HUES64 (cell line): ENCODE results near the gene SHISAL1. TPM values are rescaled to one million over a fixed set of nuclear protein-coding genes. Genes with fewer than 3 reads are reported as not detected.

Experiments
- H3K27ac ChIP-seq: 2 replicates; pipeline ENCODE4 v1.7.0; 2013; ENCODE audit warnings: low read depth, low read length, inconsistent platforms
- H3K27me3 ChIP-seq: 2 replicates; pipeline ENCODE4 v1.6.1; 2013; ENCODE audit warnings: mild to moderate bottlenecking, low read length; ENCODE audit not compliant: insufficient read depth
- H3K36me3 ChIP-seq: 2 replicates; pipeline ENCODE4 v1.6.1; 2013; ENCODE audit warnings: mild to moderate bottlenecking, low read length; ENCODE audit not compliant: insufficient read depth
- H3K4me1 ChIP-seq: 2 replicates; pipeline ENCODE4 v1.6.1; 2013; ENCODE audit warnings: mild to moderate bottlenecking, low read length, moderate library complexity; ENCODE audit not compliant: insufficient read depth
- H3K4me3 ChIP-seq: 2 replicates; pipeline ENCODE4 v1.5.1; 2013; ENCODE audit warnings: mild to moderate bottlenecking, low read length, moderate library complexity
- H3K9ac ChIP-seq: 2 replicates; pipeline ENCODE4 v1.6.1; 2013; ENCODE audit warnings: mild to moderate bottlenecking, low read depth, low read length
- H3K9me3 ChIP-seq: 2 replicates; pipeline ENCODE4 v1.6.1; 2013; ENCODE audit warnings: low read depth, low read length; ENCODE audit not compliant: insufficient read depth
- WGBS: fragments of 150-250, 120-280 bp; methylation state at CpG from one replicate; pipeline ENCODE4 v1.1.7; 2013; ENCODE audit warnings: missing lambda C conversion rate; 5-methylcytosine and 5-hydroxymethylcytosine counted together
- polyA plus RNA-seq, 2 experiments: library from polyadenylated mRNA; stranded (reverse); fragments of 50-300 nt; gene quantifications; one replicate each; pipeline ENCODE4 v1.2.3, GENCODE V29; 2013

Gene SHISAL1
- polyA plus RNA-seq (2013, experiment 1 of 2) = 4.3 TPM
- polyA plus RNA-seq (2013, experiment 2 of 2) = 4.4 TPM

GRCh38 chr22:44312766-44313165 is at the start of gene SHISAL1:
Gene SHISAL1, minus strand, starts transcription at chr22:44312951. Its CDS starts 12,006 bp downstream, at chr22:44300945.
- Histone ChIP-seq H3K27me3 (no peaks in the 10 kb centered on the region), H3K9ac (no peak within 1 kb of the TSS), H3K27ac (no peak within 1 kb of the TSS), H3K9me3 (no peaks in the 10 kb centered on the region), H3K4me1 (no peaks in the 10 kb centered on the region), H3K36me3 (no peaks in the 10 kb centered on the region), H3K4me3 (no peak within 1 kb of the TSS)
- 77% methylated on average over 12 of the region's 12 CpGs for WGBS

DNA sequence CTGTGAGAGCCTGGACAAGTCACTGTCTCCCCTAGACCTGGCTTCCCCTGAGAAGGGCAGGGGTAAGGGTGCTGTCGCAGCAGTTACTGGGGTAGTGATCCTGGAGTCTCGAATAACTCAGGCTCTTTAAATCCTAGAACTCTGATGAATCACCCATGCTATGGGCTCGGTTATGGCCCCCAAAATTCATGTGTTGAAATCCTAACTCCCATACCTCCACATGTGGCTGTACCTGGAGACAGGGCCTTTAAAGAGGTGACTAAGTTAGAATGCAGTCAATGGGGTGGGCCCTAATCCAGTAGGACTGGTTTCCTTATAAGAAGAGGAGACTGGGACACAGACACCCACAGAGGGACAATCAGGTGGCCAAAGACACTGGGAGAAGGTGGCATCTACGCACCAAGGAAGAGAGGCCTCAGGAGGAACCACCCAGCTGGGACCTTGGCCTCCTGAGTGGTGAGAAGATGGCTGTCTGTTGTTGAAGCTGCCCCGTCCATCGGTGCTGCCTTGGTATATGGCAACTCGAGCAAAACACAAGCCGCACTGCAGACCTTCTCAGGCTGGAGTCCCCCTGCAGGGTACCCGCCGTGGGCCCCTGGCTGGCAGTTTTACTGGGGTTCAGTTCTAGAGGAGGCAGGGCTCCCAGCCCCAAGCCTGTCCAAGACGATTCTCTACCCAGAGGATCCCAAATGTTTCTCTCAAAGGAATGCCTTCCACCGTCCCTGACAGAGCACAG is 48.8 kb upstream of the SHISAL1 start:
- Histone ChIP-seq H3K4me1 (0 out of 2 replicates have a peak, but pooled peaks cover 13% of the 10 kb centered on the region), H3K27ac (no peak overlapping the region), H3K4me3 (no peak overlapping the region), H3K9me3 (no peaks in the 10 kb centered on the region), H3K9ac (no peak overlapping the region), H3K27me3 (no peaks in the 10 kb centered on the region), H3K36me3 (no peaks in the 10 kb centered on the region)
- 92% methylated on average over 12 of the region's 12 CpGs for WGBS

GRCh38 chr22:44360668-44361381 is 48.1 kb upstream of the SHISAL1 start:
- Histone ChIP-seq H3K36me3 (no peaks in the 10 kb centered on the region), H3K27me3 (no peaks in the 10 kb centered on the region), H3K9ac (no peak overlapping the region), H3K4me3 (no peak overlapping the region), H3K4me1 (0 out of 2 replicates have a peak, but pooled peaks cover 13% of the 10 kb centered on the region), H3K27ac (no peak overlapping the region), H3K9me3 (no peaks in the 10 kb centered on the region)
- 93% methylated on average over 25 of the region's 25 CpGs for WGBS

DNA sequence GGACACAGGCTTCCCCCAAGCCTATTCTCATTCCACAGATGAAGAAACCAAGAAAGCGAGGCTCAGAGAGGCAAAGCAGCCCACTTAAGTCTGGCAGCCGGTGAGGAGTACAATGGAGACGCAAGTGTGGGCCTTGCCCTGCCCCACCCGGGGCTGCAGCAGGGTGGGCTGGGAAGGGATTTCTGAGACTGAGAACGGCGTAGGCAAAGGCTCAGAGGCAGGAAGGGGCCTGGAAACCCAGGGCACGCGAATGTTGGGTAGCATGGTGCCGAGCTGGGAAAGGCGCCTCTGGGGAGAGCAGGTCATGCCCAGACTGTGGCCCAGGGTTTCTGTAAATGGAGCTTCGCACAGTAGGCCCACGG is 47.5 kb upstream of the SHISAL1 start:
- no peak overlapping the region for H3K27ac ChIP-seq
- no peaks in the 10 kb centered on the region for H3K36me3 ChIP-seq
- H3K27me3 ChIP-seq = no peaks in the 10 kb centered on the region
- 89% methylated on average over 12 of the region's 12 CpGs for WGBS
- H3K9me3 ChIP-seq = no peaks in the 10 kb centered on the region
- H3K4me3 ChIP-seq = no peak overlapping the region
- H3K4me1 ChIP-seq = 0 out of 2 replicates have a peak, but pooled peaks cover 13% of the 10 kb centered on the region
- H3K9ac ChIP-seq = no peak overlapping the region

DNA sequence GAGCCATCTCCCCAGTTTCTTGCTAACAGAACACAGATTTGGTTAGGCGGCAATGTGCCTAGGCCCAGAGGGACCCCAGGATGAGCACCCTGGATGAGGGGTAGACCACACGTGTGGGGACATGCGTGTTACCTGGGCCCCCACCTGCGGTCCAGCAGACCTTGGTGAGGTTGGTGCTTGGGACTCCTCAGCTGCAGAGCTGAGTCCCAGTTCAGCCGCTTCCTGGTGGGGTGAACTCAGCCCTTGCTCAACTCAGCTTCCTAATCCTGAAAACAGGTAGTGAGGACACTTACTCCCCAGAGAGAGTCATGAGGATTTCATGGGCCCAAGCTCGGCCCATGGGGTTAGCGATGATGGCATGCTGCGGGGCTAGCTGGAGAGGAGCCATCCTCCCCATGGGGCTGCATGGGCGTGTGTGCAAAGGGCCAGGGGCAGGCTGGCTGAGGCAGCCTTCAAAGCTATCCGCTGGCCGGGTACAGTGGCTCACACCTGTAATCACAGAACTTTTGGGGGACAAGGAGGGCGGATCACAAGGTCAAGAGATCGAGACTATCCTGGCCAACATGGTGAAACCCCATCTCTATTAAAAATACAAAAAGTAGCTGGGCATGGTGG is 46.9 kb upstream of the SHISAL1 start:
- 94% methylated on average over 13 of the region's 13 CpGs for WGBS
- Histone ChIP-seq H3K9me3 (no peaks in the 10 kb centered on the region), H3K9ac (no peak overlapping the region), H3K27ac (no peak overlapping the region), H3K36me3 (no peaks in the 10 kb centered on the region), H3K27me3 (no peaks in the 10 kb centered on the region), H3K4me3 (no peak overlapping the region), H3K4me1 (0 out of 2 replicates have a peak, but pooled peaks cover 13% of the 10 kb centered on the region)

DNA sequence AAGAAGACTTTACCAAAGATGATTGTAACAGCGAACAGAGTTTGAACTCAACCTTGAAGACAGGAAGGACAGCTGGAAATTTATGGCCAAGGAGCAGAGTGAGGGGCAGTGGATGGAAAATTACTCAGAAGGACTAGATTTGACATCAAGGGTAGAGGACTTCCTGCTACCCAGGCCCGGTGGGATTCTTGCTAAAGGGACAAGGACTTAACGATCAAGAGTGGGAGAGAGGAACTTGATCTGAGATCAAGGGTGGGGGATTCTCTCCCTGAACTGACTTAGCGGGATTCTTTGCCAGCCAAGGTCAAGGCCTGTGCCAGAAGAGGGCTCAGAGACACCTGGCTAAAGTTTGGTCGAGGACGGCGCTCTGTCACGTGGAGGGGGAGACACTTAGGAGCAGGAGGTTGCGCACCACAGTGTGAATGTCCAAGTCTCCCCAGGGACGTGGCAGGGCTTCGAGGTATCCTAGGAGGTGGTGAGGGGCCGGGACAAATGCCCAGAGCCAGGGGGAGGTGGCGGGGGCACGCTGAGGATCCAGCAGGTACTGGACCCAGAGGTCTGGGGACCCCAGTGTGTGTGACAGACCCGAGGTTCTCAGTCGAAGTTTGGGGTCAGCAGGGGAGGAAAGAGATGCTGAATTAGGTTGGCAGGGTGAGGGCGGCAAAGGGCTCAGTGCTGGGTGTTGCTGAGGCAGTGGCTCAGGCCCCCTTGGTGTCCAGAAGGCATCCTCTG is 46.1 kb upstream of the SHISAL1 start:
- Histone ChIP-seq H3K4me1 (0 out of 2 replicates have a peak, but pooled peaks cover 13% of the 10 kb centered on the region), H3K36me3 (no peaks in the 10 kb centered on the region), H3K4me3 (no peak overlapping the region), H3K9me3 (no peaks in the 10 kb centered on the region), H3K9ac (no peak overlapping the region), H3K27ac (no peak overlapping the region), H3K27me3 (no peaks in the 10 kb centered on the region)
- 89% methylated on average over 17 of the region's 17 CpGs for WGBS

- Histone ChIP-seq H3K9ac (no peak overlapping the region), H3K27me3 (no peaks in the 10 kb centered on the region), H3K4me3 (no peak overlapping the region), H3K9me3 (no peaks in the 10 kb centered on the region), H3K36me3 (no peaks in the 10 kb centered on the region), H3K4me1 (0 out of 2 replicates have a peak, but pooled peaks cover 13% of the 10 kb centered on the region), H3K27ac (no peak overlapping the region)
- 78% methylated on average over 19 of the region's 19 CpGs for WGBS
Observed at GRCh38 chr22:44357966-44358465, 45.3 kb upstream of the SHISAL1 start.

GRCh38 chr22:44357296-44357965 is 44.7 kb upstream of the SHISAL1 start:
- no peaks in the 10 kb centered on the region for H3K9me3 ChIP-seq
- H3K27ac ChIP-seq = no peak overlapping the region
- no peak overlapping the region for H3K9ac ChIP-seq

GRCh38 chr22:44355716-44356070 is 42.9 kb upstream of the SHISAL1 start:
- WGBS = 86% methylated on average over 4 of the region's 4 CpGs
- no peak overlapping the region for H3K4me3 ChIP-seq
- no peaks in the 10 kb centered on the region for H3K36me3 ChIP-seq
- H3K4me1 ChIP-seq = peaks cover 19% of the 10 kb centered on the region
- H3K9ac ChIP-seq = no peak overlapping the region
- H3K9me3 ChIP-seq = no peaks in the 10 kb centered on the region
- H3K27me3 ChIP-seq = no peaks in the 10 kb centered on the region
- no peak overlapping the region for H3K27ac ChIP-seq

More at GRCh38 chr22:44357296-44357965, 44.7 kb upstream of the SHISAL1 start:
- peaks cover 13% of the 10 kb centered on the region; the same call in 1 of the 2 replicates for H3K4me1 ChIP-seq
- H3K36me3 ChIP-seq = no peaks in the 10 kb centered on the region
- no peak overlapping the region for H3K4me3 ChIP-seq
- H3K27me3 ChIP-seq = no peaks in the 10 kb centered on the region
- WGBS = 68% methylated on average over 10 of the region's 10 CpGs

- no peak overlapping the region for H3K27ac ChIP-seq
- no peaks in the 10 kb centered on the region for H3K36me3 ChIP-seq
- no peak overlapping the region for H3K9ac ChIP-seq
- no peaks in the 10 kb centered on the region for H3K27me3 ChIP-seq
- H3K4me1 ChIP-seq = peaks cover 19% of the 10 kb centered on the region
- 88% methylated on average over 7 of the region's 7 CpGs for WGBS
- H3K9me3 ChIP-seq = no peaks in the 10 kb centered on the region
- no peak overlapping the region for H3K4me3 ChIP-seq
Observed at GRCh38 chr22:44354288-44354687, 41.5 kb upstream of the SHISAL1 start.
